ENCODE data around the gene NBEA. TPM values are rescaled to one million over a fixed set of nuclear protein-coding genes. Genes with fewer than 3 reads are reported as not detected.

Gene NBEA
- total RNA-seq, 1 experiment from 2014 or later, result 4.4 TPM

DNA sequence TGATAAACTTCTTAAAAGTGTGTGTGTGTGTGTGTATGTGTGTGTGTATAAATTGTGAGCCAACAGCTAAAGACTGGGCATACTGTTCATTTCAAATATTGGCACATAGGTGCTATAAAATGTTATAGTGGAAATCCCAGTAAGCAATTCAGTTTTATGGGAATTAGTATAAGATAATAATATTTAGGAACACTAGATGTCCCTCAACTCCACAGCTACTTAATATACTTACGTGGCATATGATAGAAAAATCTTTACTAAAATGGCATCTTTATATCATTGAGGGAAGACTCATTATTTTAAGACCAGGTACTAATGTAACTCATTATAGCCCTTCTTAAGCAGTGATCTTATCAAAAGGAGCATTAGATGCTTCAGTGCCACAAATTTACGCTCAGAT lies 268.2 kb downstream of the NBEA start:
- ATAC-seq (peak; percentile 43; the same call in 1 of the 2 replicates), DNase-seq (peak; percentile 11)
- intact Hi-C loops (cut with micrococcal nuclease), result loop anchor here (1.0 to 10.0 kb wide), 3 partner anchors 421 to 605 kb away; no protein-coding TSS in a partner anchor
- Histone ChIP-seq H2AFZ (ENCODE audit: low read length) (no peak overlapping the region), H4K20me1 (ENCODE audit: low read length) (no peaks in the 10 kb centered on the region), H3K9me2 (replicated peaks; ENCODE audit: low read length) (no peaks in the 10 kb centered on the region), H3K27ac (ENCODE audit: low read length) (no peak overlapping the region), H3K4me1 (ENCODE audit: insufficient read depth, low read length) (no peaks in the 10 kb centered on the region), H3K36me3 (ENCODE audit: low read depth, low read length) (no peaks in the 10 kb centered on the region), H3K4me2 (ENCODE audit: low read length) (no peak overlapping the region), H3K9ac (ENCODE audit: low read length) (no peak overlapping the region), H3K4me3 (ENCODE audit: low read length) (no peak overlapping the region), H3K79me2 (ENCODE audit: low read length) (no peaks in the 10 kb centered on the region), H3F3A (ENCODE audit: low read length, unreplicated experiment) (no peaks in the 10 kb centered on the region), H3K9me3 (ENCODE audit: low read length) (no peaks in the 10 kb centered on the region), H3K27me3 (ENCODE audit: low read length) (no peaks in the 10 kb centered on the region)
- POLR2A ChIA-PET (ENCODE audit: unreplicated experiment), result no interaction called here
- BruUV-seq (replicated peaks), result no TSS peak
- CTCF ChIA-PET, result interaction anchor here (0.6 kb wide), 1 partner anchor 513 kb away, joined by 3 read pairs; no protein-coding TSS in a partner anchor
- TF ChIP-seq EZH2phosphoT487 (IDR thresholded peaks at IDR 0.05; ENCODE audit: borderline replicate concordance, low read length) (no peak), EZH2 (IDR thresholded peaks at IDR 0.05; ENCODE audit: low read length, unreplicated experiment) (no peak)
- TF ChIP-seq, protein P1, sequence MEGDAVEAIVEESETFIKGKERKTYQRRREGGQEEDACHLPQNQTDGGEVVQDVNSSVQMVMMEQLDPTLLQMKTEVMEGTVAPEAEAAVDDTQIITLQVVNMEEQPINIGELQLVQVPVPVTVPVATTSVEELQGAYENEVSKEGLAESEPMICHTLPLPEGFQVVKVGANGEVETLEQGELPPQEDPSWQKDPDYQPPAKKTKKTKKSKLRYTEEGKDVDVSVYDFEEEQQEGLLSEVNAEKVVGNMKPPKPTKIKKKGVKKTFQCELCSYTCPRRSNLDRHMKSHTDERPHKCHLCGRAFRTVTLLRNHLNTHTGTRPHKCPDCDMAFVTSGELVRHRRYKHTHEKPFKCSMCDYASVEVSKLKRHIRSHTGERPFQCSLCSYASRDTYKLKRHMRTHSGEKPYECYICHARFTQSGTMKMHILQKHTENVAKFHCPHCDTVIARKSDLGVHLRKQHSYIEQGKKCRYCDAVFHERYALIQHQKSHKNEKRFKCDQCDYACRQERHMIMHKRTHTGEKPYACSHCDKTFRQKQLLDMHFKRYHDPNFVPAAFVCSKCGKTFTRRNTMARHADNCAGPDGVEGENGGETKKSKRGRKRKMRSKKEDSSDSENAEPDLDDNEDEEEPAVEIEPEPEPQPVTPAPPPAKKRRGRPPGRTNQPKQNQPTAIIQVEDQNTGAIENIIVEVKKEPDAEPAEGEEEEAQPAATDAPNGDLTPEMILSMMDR (conservative IDR thresholded peaks at IDR 0.05; ENCODE audit: low read depth, low read length), result peak; percentile 44

DNA sequence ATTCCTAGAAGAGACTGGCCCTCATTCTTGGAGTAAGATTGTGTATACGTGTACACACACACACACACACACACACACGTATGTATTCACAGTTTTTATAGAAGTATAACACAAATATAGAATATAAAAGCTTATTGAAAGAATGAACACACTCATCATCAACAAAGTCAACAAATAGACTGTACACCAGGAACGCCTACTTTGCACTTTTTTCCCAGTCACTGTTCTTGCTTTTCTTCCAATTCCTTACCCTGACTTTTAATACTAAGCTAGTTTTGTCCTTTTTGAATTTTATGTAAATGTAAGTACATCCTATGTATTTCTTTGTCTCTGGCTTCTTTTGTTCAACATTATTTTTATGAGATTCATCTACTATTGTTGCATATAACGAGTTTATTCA lies 269.9 kb downstream of the NBEA start:
- CTCF ChIA-PET, result no interaction called here
- intact Hi-C loops (cut with micrococcal nuclease), result loop anchor here (2.0 to 10.0 kb wide), 2 partner anchors 419 to 603 kb away; no protein-coding TSS in a partner anchor
- no TSS peak for BruUV-seq (replicated peaks)

GRCh38 chr13:35213911-35214310 lies 271.8 kb downstream of the NBEA start:
- H3K4me3 ChIP-seq (ENCODE audit: low read length), result no peak overlapping the region
- H3K27ac ChIP-seq (ENCODE audit: low read length), result no peak overlapping the region
- no peak for TF ChIP-seq EZH2phosphoT487 (IDR thresholded peaks at IDR 0.05; ENCODE audit: borderline replicate concordance, low read length)
- TF ChIP-seq, protein P1 (conservative IDR thresholded peaks at IDR 0.05; ENCODE audit: low read depth, low read length), result no peak
- no peak for TF ChIP-seq EZH2 (IDR thresholded peaks at IDR 0.05; ENCODE audit: low read length, unreplicated experiment)
- H4K20me1 ChIP-seq (ENCODE audit: low read length), result no peaks in the 10 kb centered on the region
- H3K4me1 ChIP-seq (ENCODE audit: insufficient read depth, low read length), result no peaks in the 10 kb centered on the region
- BruUV-seq (replicated peaks), result no TSS peak
- no peaks in the 10 kb centered on the region for H3K36me3 ChIP-seq (ENCODE audit: low read depth, low read length)
- H2AFZ ChIP-seq (ENCODE audit: low read length), result no peak overlapping the region
- H3K9me2 ChIP-seq (replicated peaks; ENCODE audit: low read length), result no peaks in the 10 kb centered on the region
- no peaks in the 10 kb centered on the region for H3K27me3 ChIP-seq (ENCODE audit: low read length)
- ChIA-PET CTCF (no interaction called here), POLR2A (ENCODE audit: unreplicated experiment) (no interaction called here)
- no peak overlapping the region for H3K4me2 ChIP-seq (ENCODE audit: low read length)
- DNase-seq (no peak), ATAC-seq (no peak)
- H3K9me3 ChIP-seq (ENCODE audit: low read length), result no peaks in the 10 kb centered on the region
- intact Hi-C loops (cut with micrococcal nuclease), result loop anchor here (10.0 kb wide), 1 partner anchor 601 kb away; no protein-coding TSS in a partner anchor
- no peak overlapping the region for H3K9ac ChIP-seq (ENCODE audit: low read length)
- H3F3A ChIP-seq (ENCODE audit: low read length, unreplicated experiment), result no peaks in the 10 kb centered on the region
- H3K79me2 ChIP-seq (ENCODE audit: low read length), result no peaks in the 10 kb centered on the region

More for the DNA sequence above, 269.9 kb downstream of the NBEA start:
- no peak overlapping the region for H3K4me3 ChIP-seq (ENCODE audit: low read length)
- no peak overlapping the region for H2AFZ ChIP-seq (ENCODE audit: low read length)
- H3K9me2 ChIP-seq (replicated peaks; ENCODE audit: low read length), result no peaks in the 10 kb centered on the region
- TF ChIP-seq, protein P1 (conservative IDR thresholded peaks at IDR 0.05; ENCODE audit: low read depth, low read length), result no peak
- TF ChIP-seq EZH2 (IDR thresholded peaks at IDR 0.05; ENCODE audit: low read length, unreplicated experiment) (no peak), EZH2phosphoT487 (IDR thresholded peaks at IDR 0.05; ENCODE audit: borderline replicate concordance, low read length) (no peak)
- no peaks in the 10 kb centered on the region for H3K36me3 ChIP-seq (ENCODE audit: low read depth, low read length)
- no peaks in the 10 kb centered on the region for H3K79me2 ChIP-seq (ENCODE audit: low read length)
- H4K20me1 ChIP-seq (ENCODE audit: low read length), result no peaks in the 10 kb centered on the region
- H3K4me1 ChIP-seq (ENCODE audit: insufficient read depth, low read length), result no peaks in the 10 kb centered on the region
- no peaks in the 10 kb centered on the region for H3K9me3 ChIP-seq (ENCODE audit: low read length)
- DNase-seq (no peak), ATAC-seq (no peak)
- H3F3A ChIP-seq (ENCODE audit: low read length, unreplicated experiment), result no peaks in the 10 kb centered on the region
- no peaks in the 10 kb centered on the region for H3K27me3 ChIP-seq (ENCODE audit: low read length)
- H3K4me2 ChIP-seq (ENCODE audit: low read length), result no peak overlapping the region
- POLR2A ChIA-PET (ENCODE audit: unreplicated experiment), result no interaction called here
- no peak overlapping the region for H3K9ac ChIP-seq (ENCODE audit: low read length)
- H3K27ac ChIP-seq (ENCODE audit: low read length), result no peak overlapping the region
